Measurements from ENCODE around the gene LAP3.
"Not testable (repeated sequence)": the region's sequence is repeated elsewhere in the genome, so short reads cannot be mapped to it uniquely, and the experiment has no call there.

LAP3 gene

GRCh38 chr4:17561195-17561909 lies 15.6 kb upstream of the LAP3 start:
- no peak overlapping the region for H3K4me3 ChIP-seq (replicated peaks; ENCODE audit: low read depth, low read length)
- DNase-seq (ENCODE audit: low read depth): peak; percentile 30

DNA sequence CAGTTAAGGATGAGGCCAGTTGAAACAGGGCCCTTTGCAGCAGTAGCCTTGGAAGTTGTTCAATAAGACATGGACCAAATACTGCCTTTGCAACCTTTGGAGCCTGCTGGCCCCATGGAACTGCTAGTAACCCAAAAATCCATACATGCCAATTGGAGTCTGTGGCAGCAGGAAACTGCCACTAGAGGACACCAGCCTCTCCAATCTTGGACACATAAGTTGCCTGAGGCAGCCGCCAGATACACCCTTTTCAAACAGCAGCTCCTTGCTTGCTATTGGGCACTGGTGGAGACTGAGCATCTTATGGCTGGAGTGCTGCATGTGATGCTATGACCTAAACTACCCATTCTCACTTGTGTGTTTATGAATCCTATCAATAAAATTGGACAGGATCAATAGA lies 14.8 kb upstream of the LAP3 start:
- no peak overlapping the region for H3K4me3 ChIP-seq (replicated peaks; ENCODE audit: low read depth, low read length)
- DNase-seq (ENCODE audit: low read depth): no peak
- no peak for TF ChIP-seq CTCF (IDR thresholded peaks at IDR 0.05; ENCODE audit: low read length, missing control alignments)

More at GRCh38 chr4:17561195-17561909, 15.6 kb upstream of the LAP3 start:
- no peak for TF ChIP-seq CTCF (IDR thresholded peaks at IDR 0.05; ENCODE audit: low read length, missing control alignments)

DNA sequence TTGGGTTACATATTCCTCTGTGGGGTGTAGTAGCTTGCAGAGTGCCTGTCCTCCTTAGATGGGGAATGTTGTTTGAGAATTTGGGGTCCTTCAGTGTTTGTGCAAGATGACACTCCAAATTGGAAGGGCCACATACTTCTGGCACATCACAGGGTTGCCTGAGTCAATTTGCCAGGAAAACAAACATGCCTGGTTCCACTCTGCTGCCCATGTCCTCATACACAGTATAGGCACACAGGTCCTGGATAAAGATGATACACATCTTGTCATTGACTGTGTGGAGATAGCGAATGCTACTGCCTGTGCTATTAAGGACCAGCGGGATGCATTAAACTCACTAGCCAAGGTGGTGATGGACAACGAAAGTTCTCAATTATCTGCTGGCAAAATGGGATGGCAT lies 11.2 kb upstream of the LAP3 start:
- no peak for TF ChIP-seq CTCF (IDR thresholded peaks at IDR 0.05; ENCODE audit: low read length, missing control alignments)
- DNase-seq (ENCODE audit: low read depth): no peak
- H3K4me3 ChIP-seq (replicated peaks; ENCODE audit: low read depth, low read length): no peak overlapping the region

GRCh38 chr4:17567271-17567670 lies 9.7 kb upstream of the LAP3 start:
- no peak overlapping the region for H3K4me3 ChIP-seq (replicated peaks; ENCODE audit: low read depth, low read length)
- DNase-seq (ENCODE audit: low read depth): no peak
- no peak for TF ChIP-seq CTCF (IDR thresholded peaks at IDR 0.05; ENCODE audit: low read length, missing control alignments)

GRCh38 chr4:17574206-17574605 lies 2.8 kb upstream of the LAP3 start:
- H3K4me3 ChIP-seq (replicated peaks; ENCODE audit: low read depth, low read length): no peak overlapping the region
- no peak for DNase-seq (ENCODE audit: low read depth)
- TF ChIP-seq CTCF (IDR thresholded peaks at IDR 0.05; ENCODE audit: low read length, missing control alignments): no peak

- not testable (repeated sequence) for DNase-seq (ENCODE audit: low read depth); H3K4me3 ChIP-seq (replicated peaks; ENCODE audit: low read depth, low read length)
Observed at GRCh38 chr4:17575177-17575576, 1.8 kb upstream of the LAP3 start.

- peak overlapping the region; percentile 86 for H3K4me3 ChIP-seq (replicated peaks; ENCODE audit: low read depth, low read length)
- DNase-seq (ENCODE audit: low read depth): peak; percentile 7
- no peak for TF ChIP-seq CTCF (IDR thresholded peaks at IDR 0.05; ENCODE audit: low read length, missing control alignments)
Observed at GRCh38 chr4:17577665-17578481, 875 bp downstream of the LAP3 start.
